Activated CD8-positive, alpha-beta T cell treated with anti-CD3 and anti-CD28 coated beads for 36 hours (primary cell): ENCODE measurements around the gene INTS3. TPM values are rescaled to one million over a fixed set of nuclear protein-coding genes. Genes with fewer than 3 reads are reported as not detected.
A peak's percentile ranks its signal among the peaks of the same experiment; 100 is the strongest.

ENCODE experiments used
- ATAC-seq: fragments of 200-7000 bp; cut with Tn5 transposase; one replicate; pipeline ENCODE4 v1.10.0; 2021; ENCODE audit warnings: mild to moderate bottlenecking, moderate library complexity
- CTCF ChIA-PET: fragments of 350-600 bp; sonication (Branson Sonifier 250); formaldehyde crosslinking; loops from one replicate; lab custom pipeline; 2021; ENCODE audit warnings: antibody characterized with exemption; lab: Charles Lee
- POLR2A ChIA-PET: fragments of 350-600 bp; sonication (Branson Sonifier 250); formaldehyde crosslinking; loops from one replicate; lab custom pipeline; 2021; ENCODE audit warnings: antibody characterized with exemption; lab: Charles Lee
- DNase-seq: peaks from one replicate; pipeline ENCODE4 v3.0.0-alpha.2; 2020
- H3K27ac Mint-ChIP-seq: one replicate; pipeline ENCODE4 v1.8.0; 2021; ENCODE audit warnings: mild to moderate bottlenecking, mixed read lengths
- H3K27me3 Mint-ChIP-seq: one replicate; pipeline ENCODE4 v1.8.0; 2021; ENCODE audit warnings: mixed read lengths
- H3K36me3 Mint-ChIP-seq: one replicate; pipeline ENCODE4 v1.8.0; 2021; ENCODE audit warnings: low read depth, mixed read lengths
- H3K4me1 Mint-ChIP-seq: one replicate; pipeline ENCODE4 v1.8.0; 2021; ENCODE audit warnings: low read depth, mixed read lengths
- H3K4me3 Mint-ChIP-seq: one replicate; pipeline ENCODE4 v1.8.0; 2021; ENCODE audit warnings: mild to moderate bottlenecking, moderate library complexity, mixed read lengths
- H3K9me3 Mint-ChIP-seq: one replicate; pipeline ENCODE4 v1.8.0; 2021; ENCODE audit warnings: mixed read lengths
- CTCF ChIP-seq: fragments of 200-600 bp; IDR thresholded peaks from one replicate; pipeline ENCODE4 v1.8.0; 2022; ENCODE audit warnings: antibody characterized with exemption, mild to moderate bottlenecking
- intact Hi-C: fragments of 100-400 bp; cut with micrococcal nuclease; formaldehyde crosslinking; loops from one replicate; pipeline ENCODE4 v1.10.0; 2022
- total RNA-seq, 2 experiments: library from RNA; stranded (reverse); gene quantifications; one replicate each; pipeline ENCODE4 v1.2.3, GENCODE V29; 2021

INTS3 gene
- total RNA-seq, 2 experiments from 2014 or later = 45.0 to 45.5 TPM

GRCh38 chr1:153734396-153735089 lies 6.7 kb downstream of the INTS3 start:
- TF ChIP-seq CTCF = no peak
- no peaks in the 10 kb centered on the region for H3K27me3 Mint-ChIP-seq
- H3K4me3 Mint-ChIP-seq = no peak overlapping the region
- ATAC-seq (no peak), DNase-seq (no peak)
- peaks cover 23% of the 10 kb centered on the region for H3K4me1 Mint-ChIP-seq
- no peak overlapping the region for H3K27ac Mint-ChIP-seq
- peaks cover 15% of the 10 kb centered on the region for H3K36me3 Mint-ChIP-seq
- no peaks in the 10 kb centered on the region for H3K9me3 Mint-ChIP-seq
- intact Hi-C loops = no loop called here
- CTCF ChIA-PET = interaction anchor here (0.6 to 2.8 kb wide), 3 partner anchors 9 to 14 kb away, joined by 3 to 16 read pairs (median 6); no protein-coding TSS in a partner anchor
- POLR2A ChIA-PET = interaction anchor here (0.7 to 1.5 kb wide), 2 partner anchors 18 to 64 kb away, joined by 3 read pairs; no protein-coding TSS in a partner anchor

- intact Hi-C loops = no loop called here
- Mint-ChIP-seq H3K27ac (no peak overlapping the region), H3K36me3 (peaks cover 15% of the 10 kb centered on the region), H3K27me3 (no peaks in the 10 kb centered on the region), H3K4me3 (no peak overlapping the region), H3K4me1 (peaks cover 18% of the 10 kb centered on the region), H3K9me3 (no peaks in the 10 kb centered on the region)
- DNase-seq (no peak), ATAC-seq (no peak)
- ChIA-PET CTCF (interaction anchor here (0.6 to 2.8 kb wide), 2 partner anchors 13 to 15 kb away, joined by 3 to 16 read pairs; no protein-coding TSS in a partner anchor), POLR2A (interaction anchor here (0.7 kb wide), 1 partner anchor 65 kb away, joined by 3 read pairs; no protein-coding TSS in a partner anchor)
- no peak for TF ChIP-seq CTCF
Measured at GRCh38 chr1:153735090-153735420, 7.2 kb downstream of the INTS3 start.

GRCh38 chr1:153741986-153742385 lies 14.1 kb downstream of the INTS3 start:
- Mint-ChIP-seq H3K4me1 (peaks cover 21% of the 10 kb centered on the region), H3K27ac (peak overlapping the region; percentile 8), H3K4me3 (no peak overlapping the region), H3K27me3 (no peaks in the 10 kb centered on the region), H3K36me3 (peaks cover 27% of the 10 kb centered on the region), H3K9me3 (no peaks in the 10 kb centered on the region)
- ChIA-PET CTCF (interaction anchor here (1.0 to 1.2 kb wide), 2 partner anchors 11 to 247 kb away, joined by 3 to 4 read pairs; no protein-coding TSS in a partner anchor), POLR2A (interaction anchor here (1.0 kb wide), 1 partner anchor 108 kb away, joined by 4 read pairs; no protein-coding TSS in a partner anchor)
- DNase-seq (no peak), ATAC-seq (no peak)
- TF ChIP-seq CTCF = no peak
- intact Hi-C loops = no loop called here

GRCh38 chr1:153742411-153743142 lies 14.7 kb downstream of the INTS3 start:
- no peak for TF ChIP-seq CTCF
- peaks cover 21% of the 10 kb centered on the region for H3K4me1 Mint-ChIP-seq
- no peak overlapping the region for H3K4me3 Mint-ChIP-seq
- H3K27me3 Mint-ChIP-seq = no peaks in the 10 kb centered on the region
- no peaks in the 10 kb centered on the region for H3K9me3 Mint-ChIP-seq
- ATAC-seq (peak; percentile 27), DNase-seq (peak; percentile 29)
- ChIA-PET POLR2A (interaction anchor here (0.7 kb wide), 1 partner anchor 11 kb away, joined by 3 read pairs; no protein-coding TSS in a partner anchor), CTCF (interaction anchor here (1.0 to 1.8 kb wide), 2 partner anchors 9 to 247 kb away, joined by 3 to 6 read pairs; no protein-coding TSS in a partner anchor)
- H3K36me3 Mint-ChIP-seq = peaks cover 31% of the 10 kb centered on the region
- H3K27ac Mint-ChIP-seq = peak overlapping the region; percentile 8
- intact Hi-C loops = no loop called here
